Measurements from ENCODE around the gene PCSK6. TPM values are rescaled to one million over a fixed set of nuclear protein-coding genes. Genes with fewer than 3 reads are reported as not detected.

Gene PCSK6
- total RNA-seq, 2 experiments from 2014 or later = 2.7 to 3.0 TPM

- H3K27ac Mint-ChIP-seq = no peak overlapping the region
- no peaks in the 10 kb centered on the region for H3K4me1 Mint-ChIP-seq (ENCODE audit: low read depth)
- DNase-seq (no peak), ATAC-seq (no peak)
- H3K36me3 Mint-ChIP-seq (ENCODE audit: low read depth) = no peaks in the 10 kb centered on the region
- no peaks in the 10 kb centered on the region for H3K9me3 Mint-ChIP-seq
- CTCF ChIA-PET = no interaction called here
- POLR2A ChIA-PET = no interaction called here
- no peak for TF ChIP-seq CTCF (IDR thresholded peaks at IDR 0.05)
- H3K4me3 Mint-ChIP-seq = no peak overlapping the region
- intact Hi-C loops (cut with micrococcal nuclease) = no loop called here
- H3K27me3 Mint-ChIP-seq = peaks cover 3% of the 10 kb centered on the region
These were observed 76.3 kb downstream of the PCSK6 start for GRCh38 chr15:101413239-101413638.

- ChIA-PET POLR2A (no interaction called here), CTCF (no interaction called here)
- no peak for DNase-seq
- intact Hi-C loops (cut with micrococcal nuclease) = no loop called here
- H3K9me3 Mint-ChIP-seq = no peaks in the 10 kb centered on the region
- no peaks in the 10 kb centered on the region for H3K36me3 Mint-ChIP-seq (ENCODE audit: low read depth)
- no peak overlapping the region for H3K27ac Mint-ChIP-seq
- TF ChIP-seq CTCF (IDR thresholded peaks at IDR 0.05) = no peak
- no peak overlapping the region for H3K4me3 Mint-ChIP-seq
- H3K27me3 Mint-ChIP-seq = peaks cover 3% of the 10 kb centered on the region
- ATAC-seq = no peak
- peaks cover 8% of the 10 kb centered on the region for H3K4me1 Mint-ChIP-seq (ENCODE audit: low read depth)
These were observed 77.9 kb downstream of the PCSK6 start for GRCh38 chr15:101411581-101411980.

GRCh38 chr15:101411085-101411484 is 78.4 kb downstream of the PCSK6 start:
- ChIA-PET POLR2A (no interaction called here), CTCF (no interaction called here)
- intact Hi-C loops (cut with micrococcal nuclease) = no loop called here
- peaks cover 8% of the 10 kb centered on the region for H3K4me1 Mint-ChIP-seq (ENCODE audit: low read depth)
- H3K27ac Mint-ChIP-seq = no peak overlapping the region
- no peaks in the 10 kb centered on the region for H3K9me3 Mint-ChIP-seq
- ATAC-seq (no peak), DNase-seq (no peak)
- H3K27me3 Mint-ChIP-seq = peaks cover 6% of the 10 kb centered on the region
- H3K4me3 Mint-ChIP-seq = no peak overlapping the region
- TF ChIP-seq CTCF (IDR thresholded peaks at IDR 0.05) = no peak
- no peaks in the 10 kb centered on the region for H3K36me3 Mint-ChIP-seq (ENCODE audit: low read depth)

- intact Hi-C loops (cut with micrococcal nuclease) = no loop called here
- DNase-seq (no peak), ATAC-seq (no peak)
- peaks cover 6% of the 10 kb centered on the region for H3K27me3 Mint-ChIP-seq
- POLR2A ChIA-PET = no interaction called here
- TF ChIP-seq CTCF (IDR thresholded peaks at IDR 0.05) = no peak
- CTCF ChIA-PET = no interaction called here
- no peak overlapping the region for H3K27ac Mint-ChIP-seq
- H3K4me3 Mint-ChIP-seq = no peak overlapping the region
- H3K36me3 Mint-ChIP-seq (ENCODE audit: low read depth) = no peaks in the 10 kb centered on the region
- no peaks in the 10 kb centered on the region for H3K9me3 Mint-ChIP-seq
- peaks cover 8% of the 10 kb centered on the region for H3K4me1 Mint-ChIP-seq (ENCODE audit: low read depth)
These were observed 78.9 kb downstream of the PCSK6 start for GRCh38 chr15:101410612-101411011.

GRCh38 chr15:101409621-101410020 is 79.9 kb downstream of the PCSK6 start:
- no peaks in the 10 kb centered on the region for H3K9me3 Mint-ChIP-seq
- peaks cover 6% of the 10 kb centered on the region for H3K27me3 Mint-ChIP-seq
- intact Hi-C loops (cut with micrococcal nuclease) = loop anchor here (10.0 kb wide), 1 partner anchor 55 kb away; no protein-coding TSS in a partner anchor
- no peak overlapping the region for H3K4me3 Mint-ChIP-seq
- peaks cover 8% of the 10 kb centered on the region for H3K4me1 Mint-ChIP-seq (ENCODE audit: low read depth)
- TF ChIP-seq CTCF (IDR thresholded peaks at IDR 0.05) = no peak
- ATAC-seq (no peak), DNase-seq (no peak)
- H3K27ac Mint-ChIP-seq = no peak overlapping the region
- H3K36me3 Mint-ChIP-seq (ENCODE audit: low read depth) = no peaks in the 10 kb centered on the region
- POLR2A ChIA-PET = no interaction called here
- CTCF ChIA-PET = no interaction called here
